Upper lobe of left lung (tissue), 4 donors: ENCODE data around the gene STAP2.

Source experiments
- EP300 ChIP-seq, 4 donors: sonication (generic); formaldehyde crosslinking; IDR thresholded peaks; one replicate each; pipeline ENCODE4 v1.5.1; 2017; ENCODE audit warnings: antibody characterized with exemption in 4 of 4, control low read depth in 2 of 4
- TF ChIP-seq, protein P1 (sequence below), 6 experiments: fragments of 450-650 bp in 4 of 6; fragments of 200-600 bp in 2 of 6; sonication (generic) in 2 of 6; IDR thresholded peaks; one replicate each; pipeline ENCODE4 v1.5.1; 2016 to 2019; ENCODE audit warnings: antibody characterized with exemption in 6 of 6

DNA sequence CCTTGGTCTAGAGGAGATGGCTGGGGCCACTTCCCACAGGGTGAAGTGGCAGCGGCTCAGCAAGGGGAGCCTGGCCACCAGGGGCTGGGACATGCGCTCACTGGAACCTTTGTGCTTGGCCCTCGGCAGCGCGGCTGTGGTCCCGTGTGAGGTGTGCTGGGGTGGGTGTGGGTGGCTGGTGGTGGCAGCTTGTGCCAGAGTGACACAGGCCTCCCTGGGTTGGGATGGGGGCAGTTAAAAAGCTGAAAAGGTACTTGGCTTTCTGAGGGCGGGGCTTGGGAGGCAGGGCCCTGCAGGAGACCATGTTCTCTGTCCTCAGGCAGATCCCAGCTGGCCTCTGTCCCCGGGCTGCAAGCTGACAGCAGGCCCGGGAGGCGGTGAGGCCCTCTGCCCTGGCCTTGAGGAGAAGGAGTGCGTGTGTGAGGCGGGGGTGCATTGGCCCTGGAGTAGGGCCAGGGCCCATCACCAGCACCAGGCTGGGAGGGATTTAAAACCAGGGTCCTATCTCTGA is 22.1 kb upstream of the STAP2 start:
- TF ChIP-seq EP300 (IDR thresholded peaks at IDR 0.05) = no peak
- TF ChIP-seq, protein P1, sequence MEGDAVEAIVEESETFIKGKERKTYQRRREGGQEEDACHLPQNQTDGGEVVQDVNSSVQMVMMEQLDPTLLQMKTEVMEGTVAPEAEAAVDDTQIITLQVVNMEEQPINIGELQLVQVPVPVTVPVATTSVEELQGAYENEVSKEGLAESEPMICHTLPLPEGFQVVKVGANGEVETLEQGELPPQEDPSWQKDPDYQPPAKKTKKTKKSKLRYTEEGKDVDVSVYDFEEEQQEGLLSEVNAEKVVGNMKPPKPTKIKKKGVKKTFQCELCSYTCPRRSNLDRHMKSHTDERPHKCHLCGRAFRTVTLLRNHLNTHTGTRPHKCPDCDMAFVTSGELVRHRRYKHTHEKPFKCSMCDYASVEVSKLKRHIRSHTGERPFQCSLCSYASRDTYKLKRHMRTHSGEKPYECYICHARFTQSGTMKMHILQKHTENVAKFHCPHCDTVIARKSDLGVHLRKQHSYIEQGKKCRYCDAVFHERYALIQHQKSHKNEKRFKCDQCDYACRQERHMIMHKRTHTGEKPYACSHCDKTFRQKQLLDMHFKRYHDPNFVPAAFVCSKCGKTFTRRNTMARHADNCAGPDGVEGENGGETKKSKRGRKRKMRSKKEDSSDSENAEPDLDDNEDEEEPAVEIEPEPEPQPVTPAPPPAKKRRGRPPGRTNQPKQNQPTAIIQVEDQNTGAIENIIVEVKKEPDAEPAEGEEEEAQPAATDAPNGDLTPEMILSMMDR (IDR thresholded peaks at IDR 0.05) = no peak
